Thyroid gland (tissue), 4 donors: ENCODE data around the gene SPATA20.

Source experiments
- POLR2A ChIP-seq, 2 donors: fragments of 450-650 bp; IDR thresholded peaks; one replicate each; pipeline ENCODE4 v1.6.1; 2017; ENCODE audit warnings: antibody characterized with exemption in 2 of 2, mild to moderate bottlenecking in 2 of 2, moderate library complexity in 1 of 2
- TF ChIP-seq, protein P1 (sequence below), 6 experiments: fragments of 200-600 bp in 3 of 6; fragments of 450-650 bp in 3 of 6; sonication (generic) in 3 of 6; IDR thresholded peaks; one replicate each; pipeline ENCODE4 v1.5.1; 2016 to 2019; ENCODE audit warnings: antibody characterized with exemption in 6 of 6, mild to moderate bottlenecking in 2 of 6, inconsistent platforms in 1 of 6, moderate library complexity in 1 of 6

DNA sequence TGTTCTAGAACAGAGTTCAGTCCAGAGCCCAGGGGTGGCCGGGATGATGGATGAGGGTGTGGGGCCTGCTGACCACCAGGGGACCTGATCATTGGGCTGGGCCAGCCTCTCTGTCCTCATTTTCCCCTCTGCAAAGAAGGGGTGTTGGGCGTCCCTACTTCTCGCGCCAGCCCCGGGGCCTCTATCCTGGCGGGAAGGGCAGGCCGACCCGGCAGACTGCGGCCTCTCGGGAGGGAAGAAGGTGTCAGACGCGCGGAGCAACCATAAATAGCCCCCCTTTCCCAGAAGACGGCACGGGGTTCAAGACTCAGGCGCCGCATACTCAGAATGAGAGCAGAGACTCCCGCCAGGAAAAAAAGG, 11.6 kb downstream of the SPATA20 start:
- TF ChIP-seq, protein P1, sequence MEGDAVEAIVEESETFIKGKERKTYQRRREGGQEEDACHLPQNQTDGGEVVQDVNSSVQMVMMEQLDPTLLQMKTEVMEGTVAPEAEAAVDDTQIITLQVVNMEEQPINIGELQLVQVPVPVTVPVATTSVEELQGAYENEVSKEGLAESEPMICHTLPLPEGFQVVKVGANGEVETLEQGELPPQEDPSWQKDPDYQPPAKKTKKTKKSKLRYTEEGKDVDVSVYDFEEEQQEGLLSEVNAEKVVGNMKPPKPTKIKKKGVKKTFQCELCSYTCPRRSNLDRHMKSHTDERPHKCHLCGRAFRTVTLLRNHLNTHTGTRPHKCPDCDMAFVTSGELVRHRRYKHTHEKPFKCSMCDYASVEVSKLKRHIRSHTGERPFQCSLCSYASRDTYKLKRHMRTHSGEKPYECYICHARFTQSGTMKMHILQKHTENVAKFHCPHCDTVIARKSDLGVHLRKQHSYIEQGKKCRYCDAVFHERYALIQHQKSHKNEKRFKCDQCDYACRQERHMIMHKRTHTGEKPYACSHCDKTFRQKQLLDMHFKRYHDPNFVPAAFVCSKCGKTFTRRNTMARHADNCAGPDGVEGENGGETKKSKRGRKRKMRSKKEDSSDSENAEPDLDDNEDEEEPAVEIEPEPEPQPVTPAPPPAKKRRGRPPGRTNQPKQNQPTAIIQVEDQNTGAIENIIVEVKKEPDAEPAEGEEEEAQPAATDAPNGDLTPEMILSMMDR (IDR thresholded peaks at IDR 0.05): no peak
- no peak for TF ChIP-seq POLR2A (IDR thresholded peaks at IDR 0.05)
